HEK293T (cell line): ENCODE data around the gene INPP5A.
"Not testable (repeated sequence)": the region's sequence is repeated elsewhere in the genome, so short reads cannot be mapped to it uniquely, and the experiment has no call there.

ENCODE experiments used
- CTCF ChIA-PET: fragments of 350-600 bp; formaldehyde crosslinking; extraction: SDS; loops from one replicate; lab custom pipeline; 2021; ENCODE audit warnings: antibody characterized with exemption, inconsistent platforms; lab: Yijun Ruan, JAX
- POLR2A ChIA-PET: fragments of 350-600 bp; formaldehyde crosslinking; extraction: SDS; loops from one replicate; lab custom pipeline; 2020; ENCODE audit warnings: antibody characterized with exemption, inconsistent platforms; lab: Yijun Ruan, JAX
- DNase-seq: peaks from one replicate; pipeline ENCODE4 v3.0.0; 2012; ENCODE audit warnings: mixed read lengths; ENCODE audit errors: extremely low spot score
- ARNT ChIP-seq: fragments of 450-650 bp; IDR thresholded peaks from 2 replicates; pipeline ENCODE4 v1.6.1; 2017; ENCODE audit warnings: mild to moderate bottlenecking
- BHLHE40 ChIP-seq: fragments of 450-650 bp; IDR thresholded peaks from 2 replicates; pipeline ENCODE4 v1.6.1; 2016; ENCODE audit warnings: mild to moderate bottlenecking, moderate library complexity, borderline replicate concordance
- CTBP1 ChIP-seq: fragments of 450-650 bp; IDR thresholded peaks from 2 replicates; pipeline ENCODE4 v1.6.1; 2016; ENCODE audit warnings: borderline replicate concordance
- ELF4 ChIP-seq: fragments of 450-650 bp; IDR thresholded peaks from 2 replicates; pipeline ENCODE4 v1.6.1; 2017; ENCODE audit warnings: antibody characterized with exemption
- FOXA1 ChIP-seq: fragments of 450-650 bp; IDR thresholded peaks from 2 replicates; pipeline ENCODE4 v1.6.1; 2016; ENCODE audit warnings: mild to moderate bottlenecking
- FOXK2 ChIP-seq: fragments of 450-650 bp; IDR thresholded peaks from 2 replicates; pipeline ENCODE4 v1.6.1; 2016; ENCODE audit warnings: mild to moderate bottlenecking
- FOXM1 ChIP-seq: fragments of 450-650 bp; IDR thresholded peaks from 2 replicates; pipeline ENCODE4 v1.6.1; 2017; ENCODE audit warnings: mild to moderate bottlenecking, borderline replicate concordance
- HDGF ChIP-seq: fragments of 450-650 bp; IDR thresholded peaks from 2 replicates; pipeline ENCODE4 v1.6.1; 2017; ENCODE audit warnings: antibody characterized with exemption, borderline replicate concordance
- L3MBTL2 ChIP-seq: fragments of 450-650 bp; conservative IDR thresholded peaks from 2 replicates; pipeline ENCODE4 v1.6.1; 2016; ENCODE audit warnings: mild to moderate bottlenecking
- LEF1 ChIP-seq: fragments of 450-650 bp; IDR thresholded peaks from 2 replicates; pipeline ENCODE4 v1.6.1; 2017; ENCODE audit warnings: mild to moderate bottlenecking, borderline replicate concordance
- NFRKB ChIP-seq: fragments of 450-650 bp; IDR thresholded peaks from 2 replicates; pipeline ENCODE4 v1.6.1; 2016; ENCODE audit warnings: mild to moderate bottlenecking, moderate library complexity
- PKNOX1 ChIP-seq: fragments of 450-650 bp; IDR thresholded peaks from 2 replicates; pipeline ENCODE4 v1.6.1; 2016
- SP1 ChIP-seq: fragments of 450-650 bp; IDR thresholded peaks from 2 replicates; pipeline ENCODE4 v1.6.1; 2017
- SUZ12 ChIP-seq: fragments of 450-650 bp; IDR thresholded peaks from 2 replicates; pipeline ENCODE4 v1.6.1; 2016; ENCODE audit warnings: mild to moderate bottlenecking
- TARDBP ChIP-seq: fragments of 450-650 bp; IDR thresholded peaks from 2 replicates; pipeline ENCODE4 v1.6.1; 2016
- ZNF384 ChIP-seq: fragments of 450-650 bp; IDR thresholded peaks from 2 replicates; pipeline ENCODE4 v1.6.1; 2016

The INPP5A gene

GRCh38 chr10:132570771-132571649 is 33.4 kb downstream of the INPP5A start:
- DNase-seq, result no peak
- POLR2A ChIA-PET, result no interaction called here
- no peak for TF ChIP-seq PKNOX1
- TF ChIP-seq FOXA1, result no peak
- no peak for TF ChIP-seq SUZ12
- TF ChIP-seq TARDBP, result no peak
- no peak for TF ChIP-seq ARNT
- TF ChIP-seq ELF4, result no peak
- TF ChIP-seq FOXK2, result no peak
- TF ChIP-seq LEF1, result no peak
- no peak for TF ChIP-seq ZNF384
- TF ChIP-seq L3MBTL2, result no peak
- TF ChIP-seq NFRKB, result no peak
- TF ChIP-seq SP1, result no peak
- no peak for TF ChIP-seq FOXM1
- no peak for TF ChIP-seq CTBP1
- TF ChIP-seq HDGF, result no peak
- TF ChIP-seq BHLHE40, result no peak
- CTCF ChIA-PET, result interaction anchor here (0.6 kb wide), 3 partner anchors 11 to 80 kb away, joined by 3 to 4 read pairs (median 3); no protein-coding TSS in a partner anchor

- ChIA-PET POLR2A (no interaction called here), CTCF (interaction anchor here (0.6 kb wide), 2 partner anchors 60 to 81 kb away, joined by 3 to 4 read pairs; no protein-coding TSS in a partner anchor)
- DNase-seq, result peak; percentile 59
- TF ChIP-seq BHLHE40 (no peak), NFRKB (no peak), FOXM1 (no peak), LEF1 (no peak), ARNT (no peak), PKNOX1 (no peak), CTBP1 (no peak), ELF4 (no peak), TARDBP (no peak), ZNF384 (no peak), FOXA1 (no peak), SUZ12 (no peak), FOXK2 (no peak), SP1 (no peak), HDGF (no peak), L3MBTL2 (no peak)
These were observed 34.3 kb downstream of the INPP5A start for GRCh38 chr10:132571650-132572544.

- peak; percentile 48 for DNase-seq
- no peak for TF ChIP-seq HDGF
- no peak for TF ChIP-seq CTBP1
- no peak for TF ChIP-seq LEF1
- no peak for TF ChIP-seq NFRKB
- no peak for TF ChIP-seq TARDBP
- no peak for TF ChIP-seq BHLHE40
- TF ChIP-seq ELF4, result no peak
- no peak for TF ChIP-seq FOXA1
- TF ChIP-seq PKNOX1, result no peak
- no peak for TF ChIP-seq FOXK2
- TF ChIP-seq SUZ12, result no peak
- TF ChIP-seq ARNT, result no peak
- ChIA-PET CTCF (no interaction called here), POLR2A (no interaction called here)
These were observed 35.0 kb downstream of the INPP5A start for GRCh38 chr10:132572545-132572937.

GRCh38 chr10:132572946-132573345 is 35.4 kb downstream of the INPP5A start:
- DNase-seq, POLR2A ChIA-PET, CTCF ChIA-PET: not testable (repeated sequence)

GRCh38 chr10:132574288-132574687 is 36.7 kb downstream of the INPP5A start:
- ChIA-PET CTCF (no interaction called here), POLR2A (no interaction called here)
- DNase-seq, result no peak
- TF ChIP-seq TARDBP (no peak), FOXA1 (no peak), ELF4 (no peak), PKNOX1 (no peak), L3MBTL2 (no peak), ARNT (no peak), SP1 (no peak), FOXM1 (no peak), ZNF384 (no peak), HDGF (no peak), BHLHE40 (no peak), NFRKB (no peak), LEF1 (no peak), SUZ12 (no peak), CTBP1 (no peak), FOXK2 (no peak)
